Measurements from ENCODE around the gene DSG4. TPM values are rescaled to one million over a fixed set of nuclear protein-coding genes. Genes with fewer than 3 reads are reported as not detected.

Gene DSG4
- total and polyA plus RNA-seq, 2 of the 4 experiments (the other 2 are of a cell fraction): not detected

- CTCF ChIA-PET: no interaction called here
- H3K27ac ChIP-seq (ENCODE audit: insufficient read depth, low read length): no peak overlapping the region
- no peak overlapping the region for H3K18ac ChIP-seq (ENCODE audit: low read depth, low read length)
- no peaks in the 10 kb centered on the region for H3K9me3 ChIP-seq (ENCODE audit: control insufficient read depth, insufficient read depth, low read length)
- TF ChIP-seq CEBPB (IDR thresholded peaks at IDR 0.05; ENCODE audit: low read depth, low read length): no peak
- TF ChIP-seq RAD21 (IDR thresholded peaks at IDR 0.05; ENCODE audit: low read length): no peak
- no peak for TF ChIP-seq MAFK (IDR thresholded peaks at IDR 0.05; ENCODE audit: low read depth, low read length)
- no peak for TF ChIP-seq MXI1 (IDR thresholded peaks at IDR 0.05; ENCODE audit: borderline replicate concordance, low read depth, low read length)
- no peak for TF ChIP-seq BHLHE40 (IDR thresholded peaks at IDR 0.05; ENCODE audit: low read depth, low read length)
- no peak for TF ChIP-seq NFE2L2 (IDR thresholded peaks at IDR 0.05; ENCODE audit: low read depth, low read length)
- no peak for TF ChIP-seq POLR2A (IDR thresholded peaks at IDR 0.05; ENCODE audit: low read depth, low read length)
- no peak for TF ChIP-seq RFX5 (IDR thresholded peaks at IDR 0.05; ENCODE audit: low read depth, low read length)
- TF ChIP-seq USF2 (IDR thresholded peaks at IDR 0.05; ENCODE audit: low read depth, low read length): no peak
- TF ChIP-seq RCOR1 (IDR thresholded peaks at IDR 0.05; ENCODE audit: insufficient replicate concordance, low read length): no peak
- TF ChIP-seq SMC3 (IDR thresholded peaks at IDR 0.05; ENCODE audit: low read depth, low read length): no peak
- POLR2A ChIA-PET (ENCODE audit: unreplicated experiment): no interaction called here
- H3K9me1 ChIP-seq (ENCODE audit: insufficient read depth, low read length): no peaks in the 10 kb centered on the region
- H3K14ac ChIP-seq (replicated peaks; ENCODE audit: low read depth, low read length): no peak overlapping the region
- H4K5ac ChIP-seq (ENCODE audit: low read depth, low read length): no peak overlapping the region
- in situ Hi-C loops (cut with MboI; ENCODE audit: low sequenced_read_pairs) (no loop called here), intact Hi-C loops (cut with micrococcal nuclease) (no loop called here), dilution Hi-C loops (cut with HindIII; ENCODE audit: low sequenced_read_pairs, unreplicated experiment) (no loop called here)
- H3K4me2 ChIP-seq (ENCODE audit: low read depth, low read length): no peak overlapping the region
- H4K8ac ChIP-seq (ENCODE audit: low read depth in 2 of 2, low read length in 2 of 2): no peak overlapping the region
- H3K79me1 ChIP-seq (ENCODE audit: low read depth in 1 of 2, low read length in 2 of 2): no peaks in the 10 kb centered on the region
- no TSS peak for BruUV-seq (replicated peaks)
- no peak overlapping the region for H4K91ac ChIP-seq (ENCODE audit: insufficient read depth, low read depth, low read length)
- no CpG with 5 or more reads among the region's 6 CpGs for WGBS, 2 experiments (ENCODE audit: extremely low coverage in 2 of 2, insufficient read length in 1 of 2)
- no peak overlapping the region for H3K9ac ChIP-seq (ENCODE audit: low read depth, low read length)
- H3K4me1 ChIP-seq (ENCODE audit: control insufficient read depth, insufficient read depth, low read length): no peaks in the 10 kb centered on the region
- H4K20me1 ChIP-seq (ENCODE audit: insufficient read depth, low read length): no peaks in the 10 kb centered on the region
- H2AFZ ChIP-seq (replicated peaks; ENCODE audit: low read length, poor library complexity): no peak overlapping the region
- ATAC-seq (ENCODE audit: low read depth): no peak
- H3K56ac ChIP-seq (ENCODE audit: extremely low read depth, insufficient read depth, low read length): no peak overlapping the region
- no peak overlapping the region for H3K23ac ChIP-seq (ENCODE audit: low read depth, low read length)
- H3K27me3 ChIP-seq (ENCODE audit: control insufficient read depth, insufficient read depth, low read length): no peaks in the 10 kb centered on the region
- no peak overlapping the region for H2BK15ac ChIP-seq (ENCODE audit: low read depth, low read length)
- H3K4ac ChIP-seq (ENCODE audit: low read depth, low read length): no peak overlapping the region
- no peak overlapping the region for H2BK5ac ChIP-seq (ENCODE audit: low read depth, low read length, poor library complexity, severe bottlenecking)
- no peaks in the 10 kb centered on the region for H3K36me3 ChIP-seq (ENCODE audit: control insufficient read depth, insufficient read depth, low read length)
- DNase-seq: no peak
- H2AK5ac ChIP-seq (ENCODE audit: low read depth, low read length): no peak overlapping the region
- H2BK120ac ChIP-seq (ENCODE audit: low read depth, low read length): no peak overlapping the region
- H3K4me3 ChIP-seq (ENCODE audit: insufficient read depth, low read depth, low read length): no peak overlapping the region
- no peak overlapping the region for H2AK9ac ChIP-seq (replicated peaks; ENCODE audit: low read depth, low read length, poor library complexity)
- no peak overlapping the region for H2BK20ac ChIP-seq (ENCODE audit: low read depth, low read length)
These were observed 22.9 kb downstream of the DSG4 start for GRCh38 chr18:31399306-31400032.
